Testis (tissue), 2 donors: Measurements from ENCODE around the gene PRIM2.
"Not testable (repeated sequence)": the region's sequence is repeated elsewhere in the genome, so short reads cannot be mapped to it uniquely, and the experiment has no call there.

Experiments
- CTCF ChIP-seq, 3 experiments: fragments of 450-650 bp in 2 of 3; fragments of 200-600 bp in 1 of 3; sonication (generic) in 1 of 3; IDR thresholded peaks; one replicate each; pipeline ENCODE4 v1.5.1; 2016 to 2019; ENCODE audit warnings: antibody characterized with exemption in 3 of 3, mild to moderate bottlenecking in 2 of 3, moderate library complexity in 1 of 3
- POLR2A ChIP-seq: fragments of 450-650 bp; IDR thresholded peaks from one replicate; pipeline ENCODE4 v1.6.1; 2017; ENCODE audit warnings: antibody characterized with exemption, mild to moderate bottlenecking, moderate library complexity

- not testable (repeated sequence) for TF ChIP-seq CTCF (IDR thresholded peaks at IDR 0.05); POLR2A
Observed at GRCh38 chr6:57572119-57572518, 254.7 kb downstream of the PRIM2 start.
